HS-5 (cell line): Measurements from ENCODE around the gene PIGQ.

Experiments
- DNase-seq: peaks from one replicate; pipeline ENCODE4 v3.0.0-alpha.2; 2012; ENCODE audit warnings: low read depth

Gene PIGQ

DNA sequence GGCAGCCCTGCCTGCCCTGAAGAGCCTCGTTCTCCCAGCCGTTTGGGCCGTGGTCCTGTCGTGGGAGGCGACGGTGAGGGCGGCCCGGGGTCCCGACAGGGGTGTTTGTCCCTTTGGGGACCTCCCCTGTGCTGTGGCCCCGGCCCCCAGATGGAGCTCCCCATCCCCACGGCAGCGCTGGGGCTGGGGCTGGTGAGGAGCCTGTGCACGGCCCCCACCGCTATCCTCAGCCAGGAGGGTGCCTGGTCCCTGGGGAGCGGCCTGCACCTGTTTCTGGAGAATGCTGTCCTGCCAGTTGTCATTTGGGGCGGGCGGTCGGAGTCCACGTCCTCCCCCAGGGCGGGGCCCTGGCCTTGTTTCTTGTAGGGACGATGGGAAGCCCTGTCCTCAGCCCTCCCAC lies 35.6 kb upstream of the PIGQ start:
- no peak for DNase-seq

DNA sequence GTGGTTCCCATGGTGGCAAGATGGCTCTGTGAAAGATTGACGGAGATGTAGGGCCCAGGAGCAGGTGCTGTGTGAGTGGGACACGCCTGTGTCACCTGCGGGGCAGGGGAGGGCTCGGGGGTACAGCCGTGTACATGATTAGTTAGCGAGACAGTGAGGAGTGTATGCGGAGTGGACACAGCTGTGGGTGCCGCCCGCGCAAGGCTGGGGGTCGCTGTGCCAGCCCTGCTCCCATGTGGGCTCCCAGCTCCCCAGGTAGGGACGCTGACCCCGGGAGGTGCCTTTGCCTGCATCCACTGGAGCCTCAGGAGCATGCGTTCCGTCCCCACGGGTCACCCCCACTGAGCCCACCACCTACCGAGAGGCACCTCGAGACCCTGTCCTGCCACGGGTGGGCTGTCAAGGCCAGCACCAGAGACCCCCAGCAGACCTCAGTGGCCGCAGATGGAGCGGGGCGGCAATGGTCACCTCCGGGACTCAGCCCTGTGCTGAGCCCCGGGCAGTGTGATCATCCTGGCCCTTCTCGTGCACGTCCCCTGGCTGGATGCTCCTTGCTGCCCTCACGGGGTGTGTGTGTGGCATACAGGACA lies 34.8 kb upstream of the PIGQ start:
- no peak for DNase-seq

DNA sequence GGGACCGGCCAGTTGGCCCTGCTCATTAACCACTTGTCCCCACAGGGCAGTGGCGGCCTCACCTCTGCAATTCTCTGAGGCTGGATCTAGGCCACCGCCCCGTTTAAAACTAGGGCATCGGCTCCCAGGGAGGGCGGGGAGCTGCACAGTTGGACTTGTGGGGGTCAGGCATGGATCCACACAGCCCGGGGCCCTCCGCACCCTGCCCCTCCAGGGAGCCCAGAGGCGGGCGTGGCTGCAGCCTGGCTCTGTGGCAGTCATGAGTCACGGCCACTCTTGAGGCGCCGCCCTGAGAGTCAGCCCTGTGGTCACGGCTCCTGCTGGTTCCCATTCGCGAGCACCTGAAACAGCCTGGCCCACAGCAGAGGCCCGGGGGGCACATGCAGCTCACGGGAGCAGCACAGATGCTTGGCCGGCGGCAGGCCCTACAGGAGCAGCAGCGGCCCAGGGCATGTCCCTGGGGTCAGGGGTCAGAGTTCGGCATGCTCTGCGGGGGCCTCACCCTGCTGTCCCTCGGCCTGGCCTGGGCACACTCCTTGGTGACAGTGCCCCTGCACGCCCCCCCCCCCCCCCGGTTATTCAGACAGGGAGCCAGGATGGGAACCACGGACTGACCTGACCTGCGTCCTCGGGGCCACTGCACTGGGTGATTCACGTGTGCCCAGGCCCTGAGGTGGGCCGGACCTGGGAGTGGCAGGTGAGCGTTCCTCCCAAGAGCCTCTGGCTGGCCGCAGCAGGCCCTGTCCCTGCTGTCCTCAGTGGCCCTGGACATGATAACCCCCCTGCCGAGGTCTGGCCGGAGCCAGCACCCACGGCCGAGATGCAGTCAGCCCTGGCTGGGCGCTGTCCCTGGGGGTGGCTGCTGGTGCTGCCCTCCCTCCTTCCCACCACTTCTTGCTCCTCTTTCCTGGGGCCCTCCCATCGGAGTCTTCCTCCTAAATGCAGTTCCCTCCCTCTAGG lies 34.0 kb upstream of the PIGQ start:
- DNase-seq: peak; percentile 60

DNA sequence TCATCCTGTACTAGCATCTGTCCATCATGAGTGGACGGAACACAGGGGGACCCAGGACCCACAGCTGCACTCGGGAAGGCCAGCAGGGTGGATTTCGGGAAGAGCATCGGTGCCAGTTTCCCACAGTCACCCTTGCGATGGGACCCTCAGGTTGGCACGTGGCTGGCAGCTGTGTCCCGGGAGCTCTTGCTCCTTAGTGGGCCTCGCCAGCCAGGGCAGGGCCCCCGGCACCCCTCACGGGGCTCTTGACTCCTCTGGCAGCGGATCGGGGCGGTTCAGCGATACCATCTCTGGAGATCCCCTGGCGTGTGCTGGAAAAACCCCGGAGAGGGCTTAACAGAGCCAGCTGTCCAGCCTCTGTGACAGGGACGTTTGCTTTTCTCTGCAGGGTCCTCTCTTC lies 33.0 kb upstream of the PIGQ start:
- no peak for DNase-seq

DNA sequence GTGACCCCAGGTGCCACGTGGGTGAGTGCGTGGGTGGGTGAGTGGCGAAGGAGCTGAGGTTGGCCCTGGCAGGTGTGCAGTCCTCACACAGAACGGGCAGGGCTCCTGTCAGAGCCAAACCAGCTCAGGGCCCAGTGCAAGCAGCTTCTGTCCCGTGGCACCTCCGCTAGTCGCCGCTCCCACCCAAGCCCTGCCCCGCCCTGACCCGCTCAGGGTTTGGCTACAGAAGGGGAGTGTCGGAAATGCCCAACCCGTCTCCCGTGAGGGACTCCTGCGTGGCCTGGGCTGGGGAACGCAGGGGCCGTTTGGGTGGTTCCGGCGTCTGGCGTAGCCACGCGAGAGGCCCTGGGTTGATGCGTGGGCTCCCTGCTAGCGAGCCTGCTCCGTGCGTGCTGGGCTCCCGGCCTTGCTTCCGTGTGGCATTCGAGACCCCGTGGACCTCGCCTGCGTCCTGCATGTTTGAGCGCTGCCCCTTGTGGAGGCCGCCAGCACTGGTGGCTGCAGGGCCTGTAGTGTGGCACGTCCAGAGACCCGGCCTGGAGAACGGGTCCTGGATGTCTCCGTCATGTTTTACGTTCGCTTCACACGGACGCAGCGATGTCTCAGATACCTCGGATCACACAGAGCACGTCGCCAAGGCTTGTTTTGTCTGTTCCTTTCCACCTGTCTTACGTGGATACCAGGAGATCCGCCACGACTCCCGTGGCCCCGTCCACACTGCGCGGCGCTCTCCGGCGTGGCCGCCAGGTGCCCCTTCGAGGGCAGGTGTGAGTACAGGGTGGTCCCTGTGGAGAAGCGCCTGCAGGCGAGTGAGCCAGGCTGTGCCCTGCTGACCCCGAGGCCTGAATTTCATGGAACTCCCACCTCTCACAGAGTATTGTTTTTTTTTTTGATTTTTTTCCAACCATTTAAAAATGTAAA lies 32.1 kb upstream of the PIGQ start:
- DNase-seq: no peak

DNA sequence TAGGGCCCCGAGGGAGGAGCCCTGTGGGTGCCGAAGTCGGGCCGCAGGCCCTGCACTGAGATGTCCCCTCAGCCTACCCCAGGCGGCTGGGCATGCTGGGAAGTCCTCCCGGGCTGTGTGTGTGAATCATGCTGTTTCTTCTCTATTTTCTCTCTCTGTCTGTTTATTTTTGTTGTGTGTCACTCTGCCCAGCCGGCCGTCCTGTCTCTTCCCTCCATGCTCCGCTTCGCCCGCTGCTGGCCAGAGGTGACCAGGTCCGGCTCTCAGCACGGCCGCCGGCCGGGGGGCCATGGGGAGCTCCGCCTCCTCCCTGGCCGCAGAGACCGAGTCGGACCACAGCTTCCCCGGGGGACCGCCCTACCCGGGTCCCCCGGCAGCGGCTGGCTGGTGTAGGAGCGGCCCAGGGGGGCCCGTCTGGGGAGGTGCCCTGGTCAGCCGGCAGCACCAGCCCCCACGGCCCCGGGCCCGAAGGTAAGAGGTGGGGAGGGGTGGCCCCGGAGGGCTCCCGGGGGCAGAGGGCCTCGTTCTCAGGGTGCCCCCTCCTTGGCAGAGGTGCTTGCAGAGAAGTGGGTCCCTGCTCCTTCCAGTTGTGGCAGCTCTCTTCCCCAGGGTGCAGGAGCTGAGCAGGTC lies 29.8 kb upstream of the PIGQ start:
- DNase-seq: no peak

DNA sequence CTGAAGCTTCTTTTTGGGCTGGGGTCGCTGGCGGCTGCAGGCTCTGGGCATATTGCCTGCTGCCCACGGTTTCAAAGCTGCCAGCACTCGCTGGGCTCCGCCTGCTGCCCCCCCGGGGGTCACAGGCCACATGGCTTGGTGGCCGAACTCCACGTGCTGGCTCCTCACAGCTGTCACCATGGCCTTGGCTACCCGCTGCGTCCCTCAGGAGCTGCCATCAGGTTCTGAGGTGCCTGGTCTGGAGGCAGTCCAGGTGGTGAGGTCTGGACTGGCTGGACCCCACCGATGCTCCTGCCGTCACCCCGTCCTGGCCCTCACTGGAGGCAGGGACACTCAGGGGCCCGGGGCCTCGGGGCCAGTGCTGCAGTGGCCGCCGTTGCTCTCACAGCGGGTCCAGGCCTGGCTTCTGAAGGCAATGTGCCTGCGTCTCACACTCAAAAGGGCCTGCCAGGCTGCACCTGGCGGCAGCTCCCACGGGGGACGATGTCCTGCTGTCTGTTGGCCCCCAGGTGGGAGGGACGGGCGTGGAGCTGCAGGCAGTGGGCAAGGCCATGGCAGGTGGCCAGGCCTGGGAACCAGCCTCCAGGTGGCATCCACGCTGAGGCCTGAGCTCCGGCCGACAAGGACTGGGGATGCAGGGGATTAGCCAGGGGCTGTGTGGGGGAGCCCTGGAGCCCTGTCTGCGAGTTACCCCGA lies 29.0 kb upstream of the PIGQ start:
- no peak for DNase-seq

DNA sequence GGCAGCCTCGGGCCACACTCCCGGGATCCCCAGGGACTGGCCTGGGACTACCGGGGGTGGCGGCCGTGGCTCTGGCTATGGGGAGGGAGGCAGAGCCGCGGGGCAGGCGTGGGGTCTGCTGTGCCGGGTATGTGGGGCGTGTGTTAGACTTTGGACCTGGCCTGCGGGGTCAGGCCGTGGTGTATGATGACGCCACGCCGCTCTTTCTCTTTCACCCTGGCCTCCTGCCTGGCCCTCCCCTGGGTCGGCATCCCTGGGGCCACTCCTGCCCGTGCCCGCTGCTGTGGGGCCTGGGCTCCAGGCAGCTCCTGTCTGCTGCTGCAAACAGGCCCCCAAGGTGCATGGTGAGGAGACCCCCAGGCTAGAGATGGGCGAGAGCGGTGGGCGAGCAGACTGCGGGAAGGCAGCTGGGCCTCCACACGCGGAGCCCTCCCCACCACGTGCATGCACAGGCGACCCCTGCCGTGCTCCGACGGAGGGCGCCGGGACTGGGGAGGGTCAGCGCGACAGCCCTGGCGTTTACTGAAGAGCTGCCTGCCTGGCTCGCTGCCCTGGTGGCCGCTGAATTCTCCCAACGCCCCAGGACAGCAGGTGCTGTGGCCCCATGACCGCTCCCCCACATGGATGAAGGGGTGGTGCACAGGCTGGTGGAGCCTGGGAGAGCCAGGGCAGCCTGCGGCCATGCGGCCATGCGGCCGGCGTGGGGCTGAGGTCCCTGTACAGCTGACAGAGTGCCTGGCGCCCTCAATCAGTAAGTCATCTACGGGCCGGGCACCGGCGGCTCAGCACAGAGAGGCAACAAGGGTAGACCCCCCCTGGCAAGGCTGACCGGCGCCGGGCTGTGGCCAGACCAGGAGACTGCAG lies 26.2 kb upstream of the PIGQ start:
- DNase-seq: no peak

DNA sequence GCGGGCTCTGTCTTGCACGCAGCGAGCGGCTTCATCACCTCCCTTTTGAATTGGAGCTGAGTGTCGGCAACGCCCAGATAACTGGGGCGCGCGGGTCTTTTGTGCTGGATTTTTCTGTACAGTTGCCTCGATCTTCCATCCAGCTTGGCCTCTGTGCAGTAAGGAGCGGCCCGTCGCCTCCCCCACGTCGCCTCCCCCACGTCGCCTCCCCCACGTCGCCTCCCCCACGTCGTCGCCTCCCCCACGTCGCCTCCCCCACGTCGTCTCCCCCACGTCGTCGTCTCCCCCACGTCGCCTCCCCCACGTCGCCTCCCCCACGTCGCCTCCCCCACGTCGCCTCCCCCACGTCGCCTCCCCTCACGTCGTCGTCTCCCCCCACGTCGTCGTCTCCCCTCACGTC lies 25.3 kb upstream of the PIGQ start:
- DNase-seq: no peak

DNA sequence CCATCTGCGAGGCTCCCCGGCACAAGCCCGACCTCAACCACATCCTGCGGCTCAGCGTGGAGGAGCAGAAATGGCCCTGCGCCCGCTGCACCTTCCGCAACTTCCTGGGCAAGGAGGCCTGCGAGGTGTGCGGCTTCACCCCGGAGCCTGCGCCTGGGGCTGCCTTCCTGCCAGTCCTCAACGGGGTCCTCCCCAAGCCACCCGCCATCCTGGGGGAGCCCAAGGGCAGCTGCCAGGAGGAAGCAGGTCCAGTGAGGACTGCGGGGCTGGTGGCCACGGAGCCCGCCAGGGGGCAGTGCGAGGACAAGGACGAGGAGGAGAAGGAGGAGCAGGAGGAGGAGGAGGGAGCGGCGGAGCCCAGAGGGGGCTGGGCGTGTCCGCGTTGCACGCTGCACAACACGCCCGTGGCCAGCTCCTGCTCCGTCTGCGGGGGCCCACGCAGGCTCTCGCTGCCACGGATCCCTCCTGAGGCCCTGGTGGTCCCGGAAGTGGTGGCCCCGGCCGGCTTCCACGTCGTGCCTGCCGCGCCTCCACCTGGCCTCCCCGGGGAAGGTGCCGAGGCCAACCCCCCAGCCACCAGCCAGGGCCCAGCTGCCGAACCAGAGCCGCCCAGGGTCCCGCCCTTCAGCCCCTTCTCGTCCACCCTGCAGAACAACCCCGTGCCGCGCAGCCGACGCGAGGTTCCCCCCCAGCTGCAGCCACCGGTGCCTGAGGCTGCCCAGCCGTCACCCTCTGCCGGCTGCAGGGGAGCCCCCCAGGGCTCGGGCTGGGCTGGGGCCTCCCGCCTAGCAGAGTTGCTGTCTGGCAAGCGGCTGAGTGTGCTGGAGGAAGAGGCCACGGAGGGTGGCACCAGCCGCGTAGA lies 22.6 kb upstream of the PIGQ start:
- DNase-seq: no peak

DNA sequence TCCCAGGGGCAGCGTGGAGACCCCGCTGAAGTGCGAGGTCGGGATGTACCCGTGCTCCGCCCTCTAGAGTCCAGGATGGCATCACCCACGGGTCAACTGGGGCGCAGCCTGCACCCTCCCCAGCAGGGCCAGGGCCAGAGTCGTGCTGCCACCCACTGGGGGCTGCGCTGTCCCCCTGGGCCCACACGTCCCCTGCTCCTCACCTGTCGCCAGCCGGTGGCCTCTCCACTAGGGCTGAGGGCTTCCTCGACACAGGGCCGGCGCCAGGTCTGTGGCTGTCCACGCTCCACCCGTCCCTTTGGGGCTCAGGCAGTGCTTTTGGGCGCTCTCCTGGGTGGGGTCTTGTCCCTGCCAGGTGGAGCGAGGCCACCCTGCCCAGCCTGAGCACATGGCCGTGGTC lies 21.2 kb upstream of the PIGQ start:
- DNase-seq: no peak

DNA sequence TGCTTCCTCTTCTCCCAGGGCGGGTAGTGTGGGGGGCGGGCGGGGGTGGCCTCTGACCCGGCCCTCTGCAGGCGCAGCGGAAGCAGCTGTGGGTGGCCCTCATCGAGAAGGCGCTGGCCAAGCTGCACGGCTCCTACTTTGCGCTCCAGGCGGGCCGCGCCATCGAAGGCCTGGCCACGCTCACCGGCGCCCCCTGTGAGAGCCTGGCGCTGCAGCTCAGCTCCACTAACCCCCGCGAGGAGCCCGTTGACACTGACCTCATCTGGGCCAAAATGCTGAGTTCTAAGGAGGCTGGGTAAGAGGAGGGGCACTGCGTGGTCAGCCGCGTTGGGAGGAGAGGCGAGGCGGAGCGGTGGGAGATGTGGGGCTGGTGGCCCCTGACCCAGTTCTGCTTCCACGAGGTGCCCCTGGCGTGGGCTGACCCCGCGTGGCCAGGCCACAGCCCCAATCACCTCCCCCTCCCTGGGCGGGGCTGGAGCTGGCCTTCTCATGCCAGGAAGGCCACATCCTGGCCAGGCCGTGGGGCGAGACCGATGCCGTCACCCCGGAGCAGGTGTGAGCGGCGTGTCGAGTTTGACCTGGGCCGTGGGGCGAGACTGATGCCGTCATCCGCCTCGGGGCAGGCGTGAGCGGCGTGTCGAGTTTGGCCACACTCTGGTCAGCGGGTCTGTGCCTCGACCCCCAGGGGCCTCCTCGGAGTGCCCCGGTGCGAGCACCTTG lies 20.1 kb upstream of the PIGQ start:
- no peak for DNase-seq

DNA sequence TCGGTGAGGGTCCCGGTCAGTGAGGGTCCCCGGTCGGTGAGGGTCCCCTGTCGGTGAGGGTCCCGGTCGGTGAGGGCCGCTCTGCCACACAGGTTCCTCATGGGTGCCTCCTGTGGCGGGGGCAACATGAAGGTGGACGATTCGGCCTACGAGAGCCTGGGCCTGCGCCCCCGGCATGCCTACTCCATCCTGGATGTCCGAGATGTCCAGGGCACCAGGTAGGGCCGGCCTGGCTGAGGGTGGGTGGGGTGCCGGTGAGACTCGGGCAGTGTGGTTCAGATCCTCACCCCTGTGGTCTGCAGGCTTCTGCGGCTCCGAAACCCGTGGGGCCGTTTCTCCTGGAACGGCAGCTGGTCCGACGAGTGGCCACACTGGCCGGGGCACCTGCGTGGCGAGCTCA lies 18.6 kb upstream of the PIGQ start:
- no peak for DNase-seq

DNA sequence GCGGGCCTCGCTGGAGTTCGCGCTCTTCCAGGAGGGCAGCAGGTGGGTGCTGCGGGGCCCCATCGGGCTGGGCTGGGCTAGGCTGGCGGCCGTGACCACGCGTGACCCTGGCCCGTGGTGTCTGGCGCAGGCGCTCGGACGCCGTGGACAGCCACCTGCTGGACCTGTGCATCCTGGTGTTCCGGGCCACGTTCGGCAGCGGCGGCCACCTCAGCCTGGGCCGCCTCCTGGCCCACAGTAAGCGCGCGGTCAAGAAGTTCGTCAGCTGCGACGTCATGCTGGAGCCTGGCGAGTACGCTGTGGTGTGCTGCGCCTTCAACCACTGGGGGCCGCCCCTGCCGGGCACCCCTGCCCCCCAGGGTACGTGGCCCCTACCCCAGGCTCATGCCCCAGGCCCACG lies 17.6 kb upstream of the PIGQ start:
- no peak for DNase-seq

DNA sequence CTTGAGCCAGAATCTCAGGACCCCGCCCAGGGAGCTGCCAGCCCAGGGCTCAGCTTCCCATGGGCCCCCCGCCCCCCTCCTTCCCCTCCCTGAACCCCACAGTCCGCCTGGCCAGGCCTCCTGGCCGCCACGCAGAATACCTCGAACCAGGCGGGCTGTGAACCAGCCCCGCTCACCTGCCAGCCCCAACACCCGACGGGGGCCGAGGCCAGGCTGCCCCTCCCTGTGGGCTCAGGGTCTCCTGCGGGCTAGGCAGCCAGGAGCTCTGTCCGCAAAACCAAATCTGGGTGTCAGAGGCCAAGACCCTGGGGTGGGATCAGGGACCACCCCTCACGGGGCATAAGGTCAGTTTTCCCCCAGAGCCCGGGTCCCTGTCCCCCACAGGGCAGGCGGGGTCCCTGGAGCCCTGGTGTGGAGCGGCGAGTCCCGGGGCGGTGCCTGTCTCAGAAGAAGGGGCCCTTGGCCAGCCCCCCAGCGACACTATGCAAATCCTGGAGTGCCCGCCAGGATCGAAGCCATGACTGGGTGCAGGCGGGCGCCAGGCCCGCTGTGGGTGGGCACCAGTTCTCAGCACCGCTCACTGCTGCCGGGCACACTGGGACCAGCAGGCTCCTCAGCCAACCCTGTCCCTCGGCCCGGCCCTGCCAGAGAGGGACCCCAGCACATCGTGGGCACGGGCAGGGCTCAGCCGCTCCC lies 16.0 kb upstream of the PIGQ start:
- DNase-seq: no peak

DNA sequence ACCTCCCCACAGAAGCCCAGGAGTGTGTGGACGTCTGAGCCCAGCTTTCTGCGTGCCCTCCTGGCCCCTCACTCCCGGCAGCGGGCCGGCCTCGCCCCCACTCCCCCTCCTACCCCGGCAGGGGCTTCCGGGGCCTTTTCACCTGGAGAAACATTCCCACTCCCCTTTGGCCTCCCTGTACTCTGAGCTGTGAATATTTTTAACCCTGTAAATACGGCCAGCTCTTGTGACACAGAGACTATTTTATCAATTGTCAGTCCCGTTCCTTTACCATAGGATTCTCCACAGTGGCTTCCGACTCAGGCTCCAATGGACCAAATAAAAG lies 15.5 kb upstream of the PIGQ start:
- no peak for DNase-seq

DNA sequence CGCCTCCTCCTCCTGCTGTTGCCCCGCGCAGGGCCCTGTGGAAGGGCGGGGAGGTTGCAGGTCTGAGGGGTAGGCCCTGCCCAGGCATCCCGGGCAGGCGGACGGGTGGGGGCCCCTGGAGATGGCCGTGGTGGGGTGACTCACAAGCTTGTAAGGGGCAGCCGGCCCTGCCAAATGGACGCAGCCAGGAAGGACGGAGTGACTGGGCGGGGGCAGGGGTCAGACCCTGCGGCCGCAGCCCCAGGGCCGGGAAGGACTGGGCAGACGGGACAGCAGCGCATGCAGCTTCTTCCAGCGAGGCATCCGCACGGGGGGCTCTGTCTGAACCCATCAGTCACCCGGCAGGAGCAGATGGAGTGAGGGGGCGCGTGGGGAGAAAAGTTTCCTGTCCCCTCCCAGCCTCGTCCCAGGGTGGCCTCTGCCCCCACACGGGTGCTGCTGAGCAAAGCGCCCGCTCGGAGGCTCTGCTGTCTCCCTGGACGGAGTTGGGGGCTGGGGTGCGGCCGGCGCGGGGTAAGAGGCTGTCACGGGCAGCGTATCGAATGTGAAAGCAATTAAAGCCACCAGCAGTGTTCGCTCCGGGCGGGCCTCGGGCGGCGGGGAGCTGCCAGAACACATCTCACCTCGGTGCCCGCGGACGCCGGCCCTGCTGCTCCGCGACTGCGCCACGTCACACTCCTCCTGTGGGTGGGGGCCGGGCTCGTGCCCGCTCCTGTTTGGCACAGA lies 15.0 kb upstream of the PIGQ start:
- no peak for DNase-seq
